ENCODE data around the gene DHDH. TPM values are rescaled to one million over a fixed set of nuclear protein-coding genes. Genes with fewer than 3 reads are reported as not detected.
A peak's percentile ranks its signal among the peaks of the same experiment; 100 is the strongest.

DHDH gene
- total RNA-seq, 6 donors from 2014 or later, result 1.9 to 6.3 (median 2.8) TPM

- Histone ChIP-seq H3K4me3 (no peak overlapping the region), H3K9me3 (no peaks in the 10 kb centered on the region), H3K27me3 (no peaks in the 10 kb centered on the region), H3K36me3 (peaks cover 15 to 72% (median 48%) of the 10 kb centered on the region in 4 donors), H3K27ac (peak overlapping the region in 3 of 4 donors; percentile 88 to 98 (median 93)), H3K4me1 (peaks cover 33 to 47% (median 35%) of the 10 kb centered on the region in 4 donors)
- ATAC-seq (ENCODE audit: low FRiP score in 2 of 2) (no peak), DNase-seq (peak in 1 of 2 donors; percentile 61)
- TF ChIP-seq POLR2A (IDR thresholded peaks at IDR 0.05), result no peak
- TF ChIP-seq CTCF (IDR thresholded peaks at IDR 0.05), result no peak
- 82 to 87% methylated on average over 8 to 15 of the region's 15 CpGs for WGBS, 2 donors
Observed at GRCh38 chr19:48968813-48969218, 35.3 kb downstream of the DHDH start.

GRCh38 chr19:48969276-48970138 lies 36.0 kb downstream of the DHDH start:
- H3K9me3 ChIP-seq, result no peaks in the 10 kb centered on the region
- no peak overlapping the region for H3K4me3 ChIP-seq
- H3K27ac ChIP-seq, result peak overlapping the region in 1 of 4 donors; percentile 88
- H3K27me3 ChIP-seq, result no peaks in the 10 kb centered on the region
- no peak for ATAC-seq (ENCODE audit: low FRiP score in 2 of 2)
- peak in 1 of 2 donors; percentile 87 for DNase-seq
- peaks cover 26 to 41% (median 28%) of the 10 kb centered on the region in 4 donors for H3K4me1 ChIP-seq
- 94 to 96% methylated on average over 42 to 44 of the region's 45 CpGs for WGBS, 2 donors
- no peak for TF ChIP-seq CTCF (IDR thresholded peaks at IDR 0.05)
- no peak for TF ChIP-seq POLR2A (IDR thresholded peaks at IDR 0.05)
- no peak for TF ChIP-seq POLR2AphosphoS5 (IDR thresholded peaks at IDR 0.05)
- TF ChIP-seq EP300 (IDR thresholded peaks at IDR 0.05), result no peak
- peaks cover 21 to 79% (median 55%) of the 10 kb centered on the region in 4 donors for H3K36me3 ChIP-seq

- peaks cover 21 to 83% (median 58%) of the 10 kb centered on the region in 4 donors for H3K36me3 ChIP-seq
Observed at GRCh38 chr19:48970139-48970766, 36.8 kb downstream of the DHDH start.

GRCh38 chr19:48970923-48971395 lies 37.5 kb downstream of the DHDH start:
- WGBS, 2 donors, result 11 to 17% methylated on average over 15 to 19 of the region's 19 CpGs
- H3K4me3 ChIP-seq, result no peak overlapping the region
- H3K9me3 ChIP-seq, result no peaks in the 10 kb centered on the region
- H3K4me1 ChIP-seq, result peaks cover 22 to 37% (median 24%) of the 10 kb centered on the region in 4 donors
- TF ChIP-seq EP300 (IDR thresholded peaks at IDR 0.05), result no peak
- peak; percentile 81 to 95 (median 89) for TF ChIP-seq CTCF (IDR thresholded peaks at IDR 0.05)
- no peak for TF ChIP-seq POLR2A (IDR thresholded peaks at IDR 0.05)
- TF ChIP-seq POLR2AphosphoS5 (IDR thresholded peaks at IDR 0.05), result peak in 1 of 2 donors; percentile 48
- H3K27me3 ChIP-seq, result no peaks in the 10 kb centered on the region
- H3K27ac ChIP-seq, result peak overlapping the region in 1 of 4 donors; percentile 64
- DNase-seq (peak; percentile 86 to 87), ATAC-seq (ENCODE audit: low FRiP score in 2 of 2) (peak; percentile 81 to 84)
- H3K36me3 ChIP-seq, result peaks cover 20 to 83% (median 57%) of the 10 kb centered on the region in 4 donors

More at GRCh38 chr19:48970139-48970766, 36.8 kb downstream of the DHDH start:
- no peak for TF ChIP-seq EP300 (IDR thresholded peaks at IDR 0.05)
- no peak for TF ChIP-seq POLR2A (IDR thresholded peaks at IDR 0.05)
- TF ChIP-seq POLR2AphosphoS5 (IDR thresholded peaks at IDR 0.05), result no peak
- no peak for TF ChIP-seq CTCF (IDR thresholded peaks at IDR 0.05)
- Histone ChIP-seq H3K27ac (peak overlapping the region in 1 of 4 donors; percentile 64), H3K9me3 (no peaks in the 10 kb centered on the region), H3K27me3 (no peaks in the 10 kb centered on the region), H3K4me1 (peaks cover 22 to 37% (median 24%) of the 10 kb centered on the region in 4 donors), H3K4me3 (no peak overlapping the region)
- DNase-seq (peak in 1 of 2 donors; percentile 69), ATAC-seq (ENCODE audit: low FRiP score in 2 of 2) (no peak)
- 91 to 93% methylated on average over 23 of the region's 23 CpGs for WGBS, 2 donors

Data from upper lobe of left lung (tissue), 6 donors.